ENCODE measurements around the gene RASGRP2.

The RASGRP2 gene

DNA sequence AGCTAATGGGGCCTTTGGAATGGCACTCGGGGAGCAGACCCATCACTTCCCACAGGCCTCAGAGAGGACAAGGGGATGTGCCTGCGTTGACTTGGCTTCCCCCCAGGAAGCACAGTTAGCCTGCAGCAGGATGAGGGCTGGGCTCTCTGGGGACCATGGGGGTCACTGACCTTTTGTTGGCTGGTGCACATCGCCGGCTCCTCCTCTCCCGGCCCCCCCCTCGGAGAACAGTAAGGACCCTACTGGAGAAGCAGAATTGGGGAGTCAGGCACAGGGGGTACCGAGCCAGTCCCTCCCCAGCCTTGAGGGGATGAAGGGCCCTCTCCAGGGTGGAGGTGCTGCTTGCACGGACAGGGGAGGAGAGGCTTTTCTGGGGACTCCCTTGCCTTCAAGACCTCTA is 53.7 kb downstream of the RASGRP2 start:
- Mint-ChIP-seq H3K27me3 (ENCODE audit: low read depth) (peaks cover 33% of the 10 kb centered on the region), H3K9me3 (no peaks in the 10 kb centered on the region), H3K27ac (no peak overlapping the region), H3K36me3 (ENCODE audit: low read depth) (no peaks in the 10 kb centered on the region), H3K4me1 (peaks cover 47% of the 10 kb centered on the region), H3K4me3 (no peak overlapping the region)
- TF ChIP-seq, protein P1, sequence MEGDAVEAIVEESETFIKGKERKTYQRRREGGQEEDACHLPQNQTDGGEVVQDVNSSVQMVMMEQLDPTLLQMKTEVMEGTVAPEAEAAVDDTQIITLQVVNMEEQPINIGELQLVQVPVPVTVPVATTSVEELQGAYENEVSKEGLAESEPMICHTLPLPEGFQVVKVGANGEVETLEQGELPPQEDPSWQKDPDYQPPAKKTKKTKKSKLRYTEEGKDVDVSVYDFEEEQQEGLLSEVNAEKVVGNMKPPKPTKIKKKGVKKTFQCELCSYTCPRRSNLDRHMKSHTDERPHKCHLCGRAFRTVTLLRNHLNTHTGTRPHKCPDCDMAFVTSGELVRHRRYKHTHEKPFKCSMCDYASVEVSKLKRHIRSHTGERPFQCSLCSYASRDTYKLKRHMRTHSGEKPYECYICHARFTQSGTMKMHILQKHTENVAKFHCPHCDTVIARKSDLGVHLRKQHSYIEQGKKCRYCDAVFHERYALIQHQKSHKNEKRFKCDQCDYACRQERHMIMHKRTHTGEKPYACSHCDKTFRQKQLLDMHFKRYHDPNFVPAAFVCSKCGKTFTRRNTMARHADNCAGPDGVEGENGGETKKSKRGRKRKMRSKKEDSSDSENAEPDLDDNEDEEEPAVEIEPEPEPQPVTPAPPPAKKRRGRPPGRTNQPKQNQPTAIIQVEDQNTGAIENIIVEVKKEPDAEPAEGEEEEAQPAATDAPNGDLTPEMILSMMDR (IDR thresholded peaks at IDR 0.05; ENCODE audit: unreplicated experiment in 3 of 3), result no peak

DNA sequence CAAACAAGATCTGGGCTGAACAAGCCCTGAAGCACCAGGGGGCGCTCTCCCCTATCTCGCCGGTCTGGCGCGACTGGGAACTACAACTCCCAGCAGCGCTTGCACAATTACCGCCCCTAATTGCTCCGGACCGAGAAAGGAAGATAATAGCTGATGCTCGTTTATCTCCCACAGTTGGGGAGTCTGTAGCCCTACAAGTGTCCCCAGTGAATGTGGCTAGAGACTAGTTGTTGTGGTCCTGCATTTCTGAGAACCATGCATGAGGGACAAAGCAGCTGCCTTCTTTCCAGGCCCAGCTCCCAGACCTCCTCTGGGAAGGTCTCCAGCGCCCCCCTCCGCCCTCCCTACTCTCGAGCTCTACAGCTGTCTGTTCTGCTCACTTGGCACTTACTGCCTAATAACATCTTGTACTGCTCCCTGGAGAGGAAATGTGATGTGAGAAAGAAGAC is 55.4 kb downstream of the RASGRP2 start:
- Mint-ChIP-seq H3K36me3 (ENCODE audit: low read depth) (no peaks in the 10 kb centered on the region), H3K9me3 (no peaks in the 10 kb centered on the region), H3K4me1 (peaks cover 41% of the 10 kb centered on the region), H3K27ac (peak overlapping the region; percentile 93 to 95 (median 94)), H3K27me3 (ENCODE audit: low read depth) (peaks cover 33% of the 10 kb centered on the region), H3K4me3 (peak overlapping the region; percentile 82 to 87 (median 86))
- TF ChIP-seq, protein P1 (IDR thresholded peaks at IDR 0.05; ENCODE audit: unreplicated experiment in 3 of 3), result peak; percentile 96 to 97 (median 96)

DNA sequence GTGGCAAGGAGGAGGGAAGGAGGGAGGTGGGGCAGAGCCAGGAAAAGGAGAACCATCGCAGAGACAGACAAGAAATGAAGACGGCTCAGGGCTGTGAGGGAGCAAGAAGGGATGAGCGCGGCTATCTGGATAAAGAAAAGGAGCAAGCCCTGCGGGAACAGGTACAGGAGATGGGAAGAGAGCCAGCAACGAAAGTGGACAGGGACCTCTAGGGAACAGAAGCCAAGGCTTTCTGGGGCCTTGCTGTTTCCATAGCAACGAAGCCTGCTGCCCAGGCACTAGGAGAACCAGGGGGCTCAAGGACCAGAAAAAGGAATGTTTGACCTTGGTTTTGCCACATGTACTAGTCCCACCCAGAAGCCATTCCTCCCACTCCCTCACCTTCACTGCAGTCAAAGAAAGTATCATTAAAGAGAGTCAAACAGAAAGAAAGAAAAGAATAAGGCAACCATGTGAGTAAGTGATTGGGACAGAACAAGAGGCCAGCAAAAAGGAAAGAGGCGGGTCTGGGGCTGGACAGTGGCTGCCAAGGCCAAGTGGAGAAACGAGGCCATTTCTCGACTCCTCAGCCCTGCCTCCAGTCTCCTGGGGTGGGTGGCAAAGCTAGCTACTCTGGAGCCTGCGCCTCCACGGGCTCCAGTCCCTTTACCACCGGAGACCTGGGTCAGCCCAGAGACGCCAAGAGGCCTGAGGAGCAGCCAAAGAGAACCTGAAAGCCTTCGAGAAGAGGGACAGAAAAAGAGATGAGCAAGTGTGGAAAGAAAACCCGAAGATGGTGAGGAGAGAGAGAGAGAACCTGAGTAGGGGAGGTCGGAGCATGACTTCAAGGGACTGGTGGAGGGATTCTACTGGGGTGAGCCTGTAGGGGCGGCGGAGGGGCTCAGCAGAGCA is 56.1 kb downstream of the RASGRP2 start:
- Mint-ChIP-seq H3K27me3 (ENCODE audit: low read depth) (peaks cover 28% of the 10 kb centered on the region), H3K27ac (peak overlapping the region; percentile 93 to 95 (median 94)), H3K4me3 (peak overlapping the region; percentile 82 to 87 (median 86)), H3K36me3 (ENCODE audit: low read depth) (no peaks in the 10 kb centered on the region), H3K4me1 (peaks cover 37% of the 10 kb centered on the region), H3K9me3 (no peaks in the 10 kb centered on the region)
- TF ChIP-seq, protein P1 (IDR thresholded peaks at IDR 0.05; ENCODE audit: unreplicated experiment in 3 of 3), result no peak

DNA sequence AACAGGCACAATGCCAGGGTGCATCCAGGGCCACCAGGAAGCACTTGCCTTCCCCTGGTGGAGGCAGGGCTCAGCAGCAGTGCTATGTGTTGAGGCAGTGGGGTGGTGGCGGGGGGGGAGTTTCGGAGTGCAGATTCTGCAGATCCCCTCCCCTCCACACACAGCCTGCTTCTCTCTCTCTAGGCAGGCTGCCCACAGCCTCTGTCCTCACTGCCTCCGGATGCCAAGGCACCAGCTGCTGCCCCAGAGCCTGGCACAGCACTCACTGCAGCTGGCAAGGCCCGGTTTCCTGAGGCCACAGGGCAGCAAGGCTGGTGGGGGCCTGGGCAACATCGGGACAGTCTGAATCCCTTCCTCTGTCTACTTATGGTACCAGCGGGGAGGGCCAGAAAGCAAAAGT is 56.7 kb downstream of the RASGRP2 start:
- Mint-ChIP-seq H3K27ac (peak overlapping the region in 2 of 3 experiments; percentile 93 to 94), H3K9me3 (no peaks in the 10 kb centered on the region), H3K36me3 (ENCODE audit: low read depth) (no peaks in the 10 kb centered on the region), H3K27me3 (ENCODE audit: low read depth) (peaks cover 23% of the 10 kb centered on the region), H3K4me3 (peak overlapping the region in 1 of 3 experiments; percentile 5), H3K4me1 (peaks cover 31% of the 10 kb centered on the region)
- TF ChIP-seq, protein P1 (IDR thresholded peaks at IDR 0.05; ENCODE audit: unreplicated experiment in 3 of 3), result no peak

DNA sequence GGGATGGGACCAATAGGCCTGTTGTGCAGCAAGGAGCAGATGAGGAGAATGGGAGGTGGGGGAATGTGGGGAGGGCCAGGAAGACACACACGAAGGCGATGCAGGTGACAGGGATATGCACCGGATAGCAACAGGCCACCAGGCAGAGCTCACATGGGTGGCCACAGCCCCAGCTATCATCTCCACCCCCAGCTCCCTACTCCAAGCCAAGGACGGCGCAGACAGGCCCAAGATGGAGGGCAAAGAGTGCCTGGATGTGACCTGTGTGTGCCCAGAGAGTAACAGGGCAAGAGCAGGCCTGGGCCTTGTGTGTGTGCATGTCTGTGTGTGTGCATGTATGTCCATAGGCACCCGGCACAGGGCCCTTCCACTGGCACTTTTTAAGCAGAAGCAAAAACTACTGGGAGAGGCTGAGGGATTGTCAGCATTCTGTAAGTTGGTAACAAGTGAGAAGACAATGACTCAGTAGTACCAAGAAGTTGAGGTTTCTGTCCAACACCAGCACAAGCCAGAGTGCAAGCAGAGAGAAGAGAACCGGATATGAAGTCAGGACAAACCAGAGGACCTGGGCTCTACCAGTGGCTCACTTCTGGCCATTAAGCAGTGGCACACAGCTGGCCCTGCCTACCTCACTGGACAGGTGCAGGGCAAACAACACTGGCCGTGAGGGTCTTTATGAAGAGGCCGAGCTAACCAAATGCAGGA is 57.3 kb downstream of the RASGRP2 start:
- H3K27me3 Mint-ChIP-seq (ENCODE audit: low read depth), result peaks cover 18% of the 10 kb centered on the region
- H3K27ac Mint-ChIP-seq, result no peak overlapping the region
- H3K4me3 Mint-ChIP-seq, result no peak overlapping the region
- H3K36me3 Mint-ChIP-seq (ENCODE audit: low read depth), result no peaks in the 10 kb centered on the region
- TF ChIP-seq, protein P1 (IDR thresholded peaks at IDR 0.05; ENCODE audit: unreplicated experiment in 3 of 3), result no peak
- H3K4me1 Mint-ChIP-seq, result peaks cover 28% of the 10 kb centered on the region
- H3K9me3 Mint-ChIP-seq, result no peaks in the 10 kb centered on the region
